WTC11 (cell line): Measurements from ENCODE around the gene TMEM198. TPM values are rescaled to one million over a fixed set of nuclear protein-coding genes. Genes with fewer than 3 reads are reported as not detected.

Experiments used
- ATAC-seq: fragments of 200-7000 bp; cut with Tn5 transposase; 2 replicates; pipeline ENCODE4 v1.10.0; 2021; ENCODE audit warnings: mild to moderate bottlenecking, moderate library complexity
- CTCF ChIA-PET: fragments of 300-600 bp; sonication (Branson Sonifier 250); formaldehyde crosslinking; loops from one replicate; lab custom pipeline; 2021; ENCODE audit warnings: antibody characterized with exemption; lab: Charles Lee
- POLR2A ChIA-PET: fragments of 350-600 bp; sonication (Branson Sonifier 250); formaldehyde crosslinking; loops from one replicate; lab custom pipeline; 2021; ENCODE audit warnings: antibody characterized with exemption; lab: Charles Lee
- DNase-seq: peaks from one replicate; pipeline ENCODE4 v3.0.0; 2021; ENCODE audit warnings: low spot score
- H3K27ac Mint-ChIP-seq: 2 replicates; pipeline ENCODE4 v1.8.0; 2021; ENCODE audit warnings: mixed read lengths
- H3K27me3 Mint-ChIP-seq: 2 replicates; pipeline ENCODE4 v1.8.0; 2021; ENCODE audit warnings: low read depth, mild to moderate bottlenecking, moderate library complexity, mixed read lengths
- H3K36me3 Mint-ChIP-seq: 2 replicates; pipeline ENCODE4 v1.8.0; 2021; ENCODE audit warnings: mixed read lengths
- H3K4me1 Mint-ChIP-seq: 2 replicates; pipeline ENCODE4 v1.8.0; 2022; ENCODE audit warnings: mixed read lengths
- H3K4me3 Mint-ChIP-seq: 2 replicates; pipeline ENCODE4 v1.8.0; 2021; ENCODE audit warnings: mild to moderate bottlenecking, moderate library complexity, mixed read lengths
- H3K9me3 Mint-ChIP-seq: 2 replicates; pipeline ENCODE4 v1.8.0; 2021; ENCODE audit warnings: mixed read lengths
- CREB1 ChIP-seq: sonication (generic); formaldehyde crosslinking; IDR thresholded peaks from 2 replicates; pipeline ENCODE4 v1.8.0; 2023; ENCODE audit warnings: mild to moderate bottlenecking, missing genetic modification reagents
- HMGXB4 ChIP-seq: sonication (generic); formaldehyde crosslinking; IDR thresholded peaks from 2 replicates; pipeline ENCODE4 v1.8.1; 2023; ENCODE audit warnings: mild to moderate bottlenecking, moderate library complexity, missing genetic modification reagents
- MYBL2 ChIP-seq: sonication (generic); formaldehyde crosslinking; IDR thresholded peaks from 2 replicates; pipeline ENCODE4 v1.8.1; 2023; ENCODE audit warnings: mild to moderate bottlenecking, moderate library complexity, missing genetic modification reagents
- NFATC4 ChIP-seq: fragments of 250-450 bp; sonication (Bioruptor Pico); IDR thresholded peaks from 2 replicates; pipeline ENCODE4 v1.9.0; 2021; ENCODE audit warnings: mild to moderate bottlenecking
- ZNF423 ChIP-seq: fragments of 250-450 bp; sonication (Bioruptor Pico); IDR thresholded peaks from 2 replicates; pipeline ENCODE4 v2.1.2; 2022; ENCODE audit warnings: mild to moderate bottlenecking, moderate library complexity
- ZSCAN18 ChIP-seq: fragments of 250-450 bp; sonication (Bioruptor Pico); IDR thresholded peaks from 2 replicates; pipeline ENCODE4 v2.1.2; 2022; ENCODE audit warnings: mild to moderate bottlenecking, moderate library complexity
- total RNA-seq: library from RNA; stranded (reverse); gene quantifications from 3 replicates; pipeline ENCODE4 v1.2.3, GENCODE V29; 2021
- TF ChIP-seq, protein P1 (sequence below): fragments of 250-450 bp; sonication (Bioruptor Pico); IDR thresholded peaks from 2 replicates; pipeline ENCODE4 v1.9.0; 2021; ENCODE audit warnings: mild to moderate bottlenecking, borderline replicate concordance
- TF ChIP-seq, protein P2 (sequence below): sonication (generic); formaldehyde crosslinking; IDR thresholded peaks from 2 replicates; pipeline ENCODE4 v1.8.0; 2023; ENCODE audit warnings: mild to moderate bottlenecking, missing genetic modification reagents
- TF ChIP-seq, protein P3 (sequence below): sonication (generic); formaldehyde crosslinking; IDR thresholded peaks from 2 replicates; pipeline ENCODE4 v1.8.1; 2022; ENCODE audit warnings: mild to moderate bottlenecking, missing genetic modification reagents, moderate library complexity, borderline replicate concordance
- TF ChIP-seq, protein P4 (sequence below): fragments of 200-600 bp; IDR thresholded peaks from 2 replicates; pipeline ENCODE4 v1.8.0; 2022; ENCODE audit warnings: antibody characterized with exemption
- TF ChIP-seq, protein P5 (sequence below): sonication (generic); formaldehyde crosslinking; IDR thresholded peaks from 2 replicates; pipeline ENCODE4 v1.8.1; 2023; ENCODE audit warnings: mild to moderate bottlenecking, missing genetic modification reagents

Gene TMEM198
- total RNA-seq, 1 experiment from 2014 or later: 7.1 TPM

GRCh38 chr2:219523031-219523671 is 20.7 kb upstream of the TMEM198 start:
- POLR2A ChIA-PET: interaction anchor here (1.2 kb wide), 1 partner anchor 30 kb away, joined by 3 read pairs; no protein-coding TSS in a partner anchor
- ATAC-seq (peak; percentile 12), DNase-seq (peak; percentile 56)

DNA sequence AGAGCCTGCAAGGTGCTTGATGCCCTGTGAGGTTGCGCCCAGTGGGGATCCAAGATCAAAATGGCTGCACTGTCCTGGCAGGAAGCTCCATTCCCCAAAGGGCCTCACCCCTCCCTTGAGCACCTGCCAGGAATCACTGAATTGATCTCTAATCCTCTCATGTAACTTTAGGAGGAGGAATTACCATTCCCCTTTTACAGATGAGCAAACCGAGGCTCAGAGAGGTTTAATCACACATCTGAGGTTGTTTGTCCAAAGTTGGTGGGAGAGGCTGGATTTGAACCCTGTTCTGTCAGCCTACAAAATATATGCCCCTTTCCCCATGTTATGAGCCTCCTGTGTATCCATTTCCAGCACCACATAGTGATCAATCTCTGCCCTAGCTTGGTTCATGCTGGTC is 19.0 kb upstream of the TMEM198 start:
- no peak for ATAC-seq
- no peak overlapping the region for H3K27ac Mint-ChIP-seq
- ChIA-PET POLR2A (interaction anchor here (1.5 kb wide), 1 partner anchor 29 kb away, joined by 5 read pairs; a partner anchor contains a TSS), CTCF (interaction anchor here (1.5 to 41.3 kb wide), 3 partner anchors 17 to 78 kb away, joined by 3 to 2316 read pairs (median 188); partner anchors contain the start of gene GMPPA)
- peaks cover 63% of the 10 kb centered on the region for H3K4me1 Mint-ChIP-seq
- peaks cover 47% of the 10 kb centered on the region for H3K27me3 Mint-ChIP-seq
- H3K4me3 Mint-ChIP-seq: no peak overlapping the region
- no peaks in the 10 kb centered on the region for H3K36me3 Mint-ChIP-seq
- H3K9me3 Mint-ChIP-seq: no peaks in the 10 kb centered on the region
- no peak for DNase-seq
- TF ChIP-seq, protein P1, sequence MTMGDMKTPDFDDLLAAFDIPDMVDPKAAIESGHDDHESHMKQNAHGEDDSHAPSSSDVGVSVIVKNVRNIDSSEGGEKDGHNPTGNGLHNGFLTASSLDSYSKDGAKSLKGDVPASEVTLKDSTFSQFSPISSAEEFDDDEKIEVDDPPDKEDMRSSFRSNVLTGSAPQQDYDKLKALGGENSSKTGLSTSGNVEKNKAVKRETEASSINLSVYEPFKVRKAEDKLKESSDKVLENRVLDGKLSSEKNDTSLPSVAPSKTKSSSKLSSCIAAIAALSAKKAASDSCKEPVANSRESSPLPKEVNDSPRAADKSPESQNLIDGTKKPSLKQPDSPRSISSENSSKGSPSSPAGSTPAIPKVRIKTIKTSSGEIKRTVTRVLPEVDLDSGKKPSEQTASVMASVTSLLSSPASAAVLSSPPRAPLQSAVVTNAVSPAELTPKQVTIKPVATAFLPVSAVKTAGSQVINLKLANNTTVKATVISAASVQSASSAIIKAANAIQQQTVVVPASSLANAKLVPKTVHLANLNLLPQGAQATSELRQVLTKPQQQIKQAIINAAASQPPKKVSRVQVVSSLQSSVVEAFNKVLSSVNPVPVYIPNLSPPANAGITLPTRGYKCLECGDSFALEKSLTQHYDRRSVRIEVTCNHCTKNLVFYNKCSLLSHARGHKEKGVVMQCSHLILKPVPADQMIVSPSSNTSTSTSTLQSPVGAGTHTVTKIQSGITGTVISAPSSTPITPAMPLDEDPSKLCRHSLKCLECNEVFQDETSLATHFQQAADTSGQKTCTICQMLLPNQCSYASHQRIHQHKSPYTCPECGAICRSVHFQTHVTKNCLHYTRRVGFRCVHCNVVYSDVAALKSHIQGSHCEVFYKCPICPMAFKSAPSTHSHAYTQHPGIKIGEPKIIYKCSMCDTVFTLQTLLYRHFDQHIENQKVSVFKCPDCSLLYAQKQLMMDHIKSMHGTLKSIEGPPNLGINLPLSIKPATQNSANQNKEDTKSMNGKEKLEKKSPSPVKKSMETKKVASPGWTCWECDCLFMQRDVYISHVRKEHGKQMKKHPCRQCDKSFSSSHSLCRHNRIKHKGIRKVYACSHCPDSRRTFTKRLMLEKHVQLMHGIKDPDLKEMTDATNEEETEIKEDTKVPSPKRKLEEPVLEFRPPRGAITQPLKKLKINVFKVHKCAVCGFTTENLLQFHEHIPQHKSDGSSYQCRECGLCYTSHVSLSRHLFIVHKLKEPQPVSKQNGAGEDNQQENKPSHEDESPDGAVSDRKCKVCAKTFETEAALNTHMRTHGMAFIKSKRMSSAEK (CRISPR knock-in tag): no peak
- TF ChIP-seq MYBL2 (CRISPR knock-in tag) (no peak), CREB1 (CRISPR knock-in tag) (no peak), NFATC4 (CRISPR knock-in tag) (no peak)
- TF ChIP-seq, protein P2, sequence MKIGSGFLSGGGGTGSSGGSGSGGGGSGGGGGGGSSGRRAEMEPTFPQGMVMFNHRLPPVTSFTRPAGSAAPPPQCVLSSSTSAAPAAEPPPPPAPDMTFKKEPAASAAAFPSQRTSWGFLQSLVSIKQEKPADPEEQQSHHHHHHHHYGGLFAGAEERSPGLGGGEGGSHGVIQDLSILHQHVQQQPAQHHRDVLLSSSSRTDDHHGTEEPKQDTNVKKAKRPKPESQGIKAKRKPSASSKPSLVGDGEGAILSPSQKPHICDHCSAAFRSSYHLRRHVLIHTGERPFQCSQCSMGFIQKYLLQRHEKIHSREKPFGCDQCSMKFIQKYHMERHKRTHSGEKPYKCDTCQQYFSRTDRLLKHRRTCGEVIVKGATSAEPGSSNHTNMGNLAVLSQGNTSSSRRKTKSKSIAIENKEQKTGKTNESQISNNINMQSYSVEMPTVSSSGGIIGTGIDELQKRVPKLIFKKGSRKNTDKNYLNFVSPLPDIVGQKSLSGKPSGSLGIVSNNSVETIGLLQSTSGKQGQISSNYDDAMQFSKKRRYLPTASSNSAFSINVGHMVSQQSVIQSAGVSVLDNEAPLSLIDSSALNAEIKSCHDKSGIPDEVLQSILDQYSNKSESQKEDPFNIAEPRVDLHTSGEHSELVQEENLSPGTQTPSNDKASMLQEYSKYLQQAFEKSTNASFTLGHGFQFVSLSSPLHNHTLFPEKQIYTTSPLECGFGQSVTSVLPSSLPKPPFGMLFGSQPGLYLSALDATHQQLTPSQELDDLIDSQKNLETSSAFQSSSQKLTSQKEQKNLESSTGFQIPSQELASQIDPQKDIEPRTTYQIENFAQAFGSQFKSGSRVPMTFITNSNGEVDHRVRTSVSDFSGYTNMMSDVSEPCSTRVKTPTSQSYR (CRISPR knock-in tag): no peak
- TF ChIP-seq, protein P3, sequence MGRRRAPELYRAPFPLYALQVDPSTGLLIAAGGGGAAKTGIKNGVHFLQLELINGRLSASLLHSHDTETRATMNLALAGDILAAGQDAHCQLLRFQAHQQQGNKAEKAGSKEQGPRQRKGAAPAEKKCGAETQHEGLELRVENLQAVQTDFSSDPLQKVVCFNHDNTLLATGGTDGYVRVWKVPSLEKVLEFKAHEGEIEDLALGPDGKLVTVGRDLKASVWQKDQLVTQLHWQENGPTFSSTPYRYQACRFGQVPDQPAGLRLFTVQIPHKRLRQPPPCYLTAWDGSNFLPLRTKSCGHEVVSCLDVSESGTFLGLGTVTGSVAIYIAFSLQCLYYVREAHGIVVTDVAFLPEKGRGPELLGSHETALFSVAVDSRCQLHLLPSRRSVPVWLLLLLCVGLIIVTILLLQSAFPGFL (CRISPR knock-in tag): no peak

More at GRCh38 chr2:219523031-219523671, 20.7 kb upstream of the TMEM198 start:
- Mint-ChIP-seq H3K36me3 (no peaks in the 10 kb centered on the region), H3K4me3 (peak overlapping the region; percentile 71), H3K27me3 (peaks cover 31% of the 10 kb centered on the region), H3K9me3 (no peaks in the 10 kb centered on the region), H3K4me1 (peaks cover 64% of the 10 kb centered on the region), H3K27ac (no peak overlapping the region)
- TF ChIP-seq ZNF423 (CRISPR knock-in tag) (peak; percentile 93), ZSCAN18 (CRISPR knock-in tag) (0 out of 2 replicates have a peak, but pooled peaks have one; percentile 11), HMGXB4 (CRISPR knock-in tag) (0 out of 2 replicates have a peak, but pooled peaks have one; percentile 21)
- TF ChIP-seq, protein P4, sequence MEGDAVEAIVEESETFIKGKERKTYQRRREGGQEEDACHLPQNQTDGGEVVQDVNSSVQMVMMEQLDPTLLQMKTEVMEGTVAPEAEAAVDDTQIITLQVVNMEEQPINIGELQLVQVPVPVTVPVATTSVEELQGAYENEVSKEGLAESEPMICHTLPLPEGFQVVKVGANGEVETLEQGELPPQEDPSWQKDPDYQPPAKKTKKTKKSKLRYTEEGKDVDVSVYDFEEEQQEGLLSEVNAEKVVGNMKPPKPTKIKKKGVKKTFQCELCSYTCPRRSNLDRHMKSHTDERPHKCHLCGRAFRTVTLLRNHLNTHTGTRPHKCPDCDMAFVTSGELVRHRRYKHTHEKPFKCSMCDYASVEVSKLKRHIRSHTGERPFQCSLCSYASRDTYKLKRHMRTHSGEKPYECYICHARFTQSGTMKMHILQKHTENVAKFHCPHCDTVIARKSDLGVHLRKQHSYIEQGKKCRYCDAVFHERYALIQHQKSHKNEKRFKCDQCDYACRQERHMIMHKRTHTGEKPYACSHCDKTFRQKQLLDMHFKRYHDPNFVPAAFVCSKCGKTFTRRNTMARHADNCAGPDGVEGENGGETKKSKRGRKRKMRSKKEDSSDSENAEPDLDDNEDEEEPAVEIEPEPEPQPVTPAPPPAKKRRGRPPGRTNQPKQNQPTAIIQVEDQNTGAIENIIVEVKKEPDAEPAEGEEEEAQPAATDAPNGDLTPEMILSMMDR: 0 out of 2 replicates have a peak, but pooled peaks have one; percentile 43
- TF ChIP-seq, protein P5, sequence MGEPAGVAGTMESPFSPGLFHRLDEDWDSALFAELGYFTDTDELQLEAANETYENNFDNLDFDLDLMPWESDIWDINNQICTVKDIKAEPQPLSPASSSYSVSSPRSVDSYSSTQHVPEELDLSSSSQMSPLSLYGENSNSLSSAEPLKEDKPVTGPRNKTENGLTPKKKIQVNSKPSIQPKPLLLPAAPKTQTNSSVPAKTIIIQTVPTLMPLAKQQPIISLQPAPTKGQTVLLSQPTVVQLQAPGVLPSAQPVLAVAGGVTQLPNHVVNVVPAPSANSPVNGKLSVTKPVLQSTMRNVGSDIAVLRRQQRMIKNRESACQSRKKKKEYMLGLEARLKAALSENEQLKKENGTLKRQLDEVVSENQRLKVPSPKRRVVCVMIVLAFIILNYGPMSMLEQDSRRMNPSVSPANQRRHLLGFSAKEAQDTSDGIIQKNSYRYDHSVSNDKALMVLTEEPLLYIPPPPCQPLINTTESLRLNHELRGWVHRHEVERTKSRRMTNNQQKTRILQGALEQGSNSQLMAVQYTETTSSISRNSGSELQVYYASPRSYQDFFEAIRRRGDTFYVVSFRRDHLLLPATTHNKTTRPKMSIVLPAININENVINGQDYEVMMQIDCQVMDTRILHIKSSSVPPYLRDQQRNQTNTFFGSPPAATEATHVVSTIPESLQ (CRISPR knock-in tag): no peak
- CTCF ChIA-PET: interaction anchor here (0.6 to 41.3 kb wide), 29 partner anchors 8 to 652 kb away, joined by 3 to 2316 read pairs (median 5); partner anchors contain the start of genes ASIC4, DNPEP, GMPPA and SPEG
